C4-2B (cell line): ENCODE data around the gene ZNF284.

Source experiments
- CTCF ChIP-seq: fragments of 450-650 bp; conservative IDR thresholded peaks from 2 replicates; pipeline ENCODE4 v1.5.1; 2017; ENCODE audit warnings: mild to moderate bottlenecking
- ZFX ChIP-seq: fragments of 450-650 bp; IDR thresholded peaks from 2 replicates; pipeline ENCODE4 v1.6.1; 2017

- TF ChIP-seq CTCF: no peak
- no peak for TF ChIP-seq ZFX
Observed at GRCh38 chr19:44071824-44072542, at the start of gene ZNF284.
